ENCODE results near the gene RBFOX2.

- no peak for TF ChIP-seq CTCF (IDR thresholded peaks at IDR 0.05)
- no peak for TF ChIP-seq POLR2A (IDR thresholded peaks at IDR 0.05)
Measured at GRCh38 chr22:36008565-36008964, 20.1 kb downstream of the RBFOX2 start.
